Heart right ventricle (tissue), 16 donors: Measurements from ENCODE around the gene IGSF9. TPM values are rescaled to one million over a fixed set of nuclear protein-coding genes. Genes with fewer than 3 reads are reported as not detected.
A peak's percentile ranks its signal among the peaks of the same experiment; 100 is the strongest.

Source experiments
- ATAC-seq, 8 donors: fragments of 200-7000 bp; cut with Tn5 transposase; one replicate each; pipeline ENCODE4 v1.9.1; 2020; ENCODE audit warnings: mild to moderate bottlenecking in 8 of 8, moderate library complexity in 8 of 8, moderate number of reproducible peaks in 1 of 8
- DNase-seq, 2 donors: peaks; one replicate each; pipeline ENCODE4 v3.0.0-alpha.2; 2020
- H3K27ac ChIP-seq, 10 donors: fragments of 200-600 bp; sonication (generic) in 2 of 10; one replicate each; pipeline versions ENCODE4 v1.5.0 to v1.8.0; 2020 to 2022; ENCODE audit warnings: mild to moderate bottlenecking in 3 of 10
- H3K27me3 ChIP-seq, 7 donors: fragments of 200-600 bp; one replicate each; pipeline ENCODE4 v1.8.0; 2021 to 2022; ENCODE audit warnings: mild to moderate bottlenecking in 2 of 7
- H3K36me3 ChIP-seq, 9 donors: fragments of 200-600 bp; sonication (generic) in 1 of 9; one replicate each; pipeline versions ENCODE4 v1.5.0 to v1.8.0; 2020 to 2022; ENCODE audit warnings: mild to moderate bottlenecking in 2 of 9
- H3K4me1 ChIP-seq, 9 donors: fragments of 200-600 bp; sonication (generic) in 1 of 9; one replicate each; pipeline versions ENCODE4 v1.5.0 to v1.8.0; 2020 to 2022; ENCODE audit warnings: mild to moderate bottlenecking in 4 of 9
- H3K4me3 ChIP-seq, 10 donors: fragments of 200-600 bp; sonication (generic) in 2 of 10; one replicate each; pipeline versions ENCODE4 v1.5.0 to v1.8.0; 2020 to 2022; ENCODE audit warnings: mild to moderate bottlenecking in 7 of 10, moderate library complexity in 2 of 10
- H3K9me3 ChIP-seq, 11 donors: fragments of 200-600 bp in 10 of 11; sonication (generic) in 2 of 11; one replicate each; pipeline versions ENCODE4 v1.5.0 to v1.8.0; 2013 to 2022; ENCODE audit warnings: mild to moderate bottlenecking in 2 of 11, control low read depth in 1 of 11, moderate library complexity in 1 of 11
- CTCF ChIP-seq, 9 donors: fragments of 200-600 bp; sonication (generic) in 2 of 9; IDR thresholded peaks; one replicate each; pipeline versions ENCODE4 v1.5.0 to v1.8.0; 2021 to 2022; ENCODE audit warnings: antibody characterized with exemption in 9 of 9, mild to moderate bottlenecking in 5 of 9, moderate library complexity in 1 of 9
- WGBS, 2 donors: extraction: QIAGEN DNeasy Blood & Tissue Kit; methylation state at CpG; one replicate each; pipeline ENCODE4 v1.1.7; 2013; ENCODE audit warnings: inconsistent platforms in 1 of 2; 5-methylcytosine and 5-hydroxymethylcytosine counted together
- intact Hi-C, 10 donors: fragments of 100-400 bp; cut with DNase I; formaldehyde crosslinking; loops; one replicate each; pipeline versions ENCODE4 v1.11.1 to v1.14.2; 2022
- polyA plus RNA-seq, 2 donors: library from polyadenylated mRNA; stranded (reverse); fragments of 200-250 nt; gene quantifications; one replicate each; pipeline ENCODE4 v1.2.3, GENCODE V29; 2013
- total RNA-seq, 10 donors: library from RNA; stranded (reverse); fragmentation: NEBNext Ultra II Directional in 3 of 10; extraction: Animal tissue kit (Norgen Biotek cat#: 25700) in 3 of 10; gene quantifications; one replicate each; pipeline versions ENCODE4 v1.2.1 to v1.2.4, GENCODE V29; 2021 to 2023
- donor health status: Arrhythmogenic right ventricular cardiomyopathy.
- donor health status: ischemic (EF 13 %, LVEDD 7.1; RV severe dilation, severe dysfunction).
- donor health status: healthy with polysubstance abuse.
- donor health status: DM: no; HTN: yes; CAD: no.
- donor health status: DM: no; HTN: no; CAD: no.
- donor health status: ischemic (EF 25% LVEDD 6.9; RV normal size, moderate dysfunction).
- donor health status: ischemic (EF 25% LVEDD 5.7; RV mildly dilated, moderate dysfunction).
- donor health status: healthy.
- donor health status: DM: yes; HTN: yes; CAD: no.
- donor health status: Ischemic cardiomyopathy.
- donor health status: ischemic (EF 35%, LVEDD 5.7; RV mildly dilated, moderate dysfunction).
- donor health status: nonischemic (EF 11% LVEDD 7.7; RV severe dilation, severe dysfunction).
- donor health status: DM: yes; HTN: yes; CAD: no.
- donor health status: PGD.
- donor health status: ischemic (EF 29% LVEDD 5.4; RV normal size, mild dysfunction).
- donor health status: nonischemic (EF 23%, LVEDD 6.1; RV moderate dilation, normal function).

The IGSF9 gene
- total and polyA plus RNA-seq, 12 donors = 0.03 to 0.15 (median 0.08) TPM; not detected in 7

- WGBS, 2 donors = 66 to 69% methylated on average over 7 of the region's 7 CpGs
- Histone ChIP-seq H3K9me3 (no peaks in the 10 kb centered on the region), H3K27me3 (peaks cover 0 to 18% (median under 1%) of the 10 kb centered on the region in 7 donors), H3K36me3 (no peaks in the 10 kb centered on the region), H3K4me1 (peaks cover 0 to 17% (median 14%) of the 10 kb centered on the region in 9 donors), H3K27ac (no peak overlapping the region), H3K4me3 (no peak overlapping the region)
- no peak for TF ChIP-seq CTCF (IDR thresholded peaks at IDR 0.05)
- intact Hi-C loops = loop anchor here in 5 of 10 donors (5.0 to 10.0 kb wide), 5 partner anchors 64 to 436 kb away; no protein-coding TSS in a partner anchor
- ATAC-seq (no peak), DNase-seq (no peak)
These were observed 7.1 kb downstream of the IGSF9 start for GRCh38 chr1:159938211-159938852.

GRCh38 chr1:159937054-159937750, 8.2 kb downstream of the IGSF9 start:
- intact Hi-C loops = loop anchor here in 9 of 10 donors (2.0 to 10.0 kb wide), 7 partner anchors 65 to 438 kb away; no protein-coding TSS in a partner anchor
- TF ChIP-seq CTCF (IDR thresholded peaks at IDR 0.05) = no peak
- peaks cover 0 to 17% (median 14%) of the 10 kb centered on the region in 9 donors for H3K4me1 ChIP-seq
- H3K27me3 ChIP-seq = peaks cover 0 to 8% (median 0%) of the 10 kb centered on the region in 7 donors
- no peaks in the 10 kb centered on the region for H3K9me3 ChIP-seq
- H3K36me3 ChIP-seq = no peaks in the 10 kb centered on the region
- H3K27ac ChIP-seq = no peak overlapping the region
- DNase-seq = no peak
- no peak overlapping the region for H3K4me3 ChIP-seq
- no peak for ATAC-seq
- WGBS, 2 donors = 48 to 49% methylated on average over 4 of the region's 4 CpGs

GRCh38 chr1:159936273-159936904, 9.0 kb downstream of the IGSF9 start:
- ATAC-seq = peak; percentile 63 to 84 (median 72)
- no peak overlapping the region for H3K4me3 ChIP-seq
- H3K9me3 ChIP-seq = no peaks in the 10 kb centered on the region
- no peak overlapping the region for H3K27ac ChIP-seq
- peaks cover 0 to 6% (median 0%) of the 10 kb centered on the region in 7 donors for H3K27me3 ChIP-seq
- WGBS, 2 donors = 32% methylated on average over 16 of the region's 16 CpGs
- intact Hi-C loops = loop anchor here (1.0 to 10.0 kb wide), 8 partner anchors 66 to 438 kb away; no protein-coding TSS in a partner anchor
- peak; percentile 58 to 77 for DNase-seq
- peaks cover 0 to 17% (median 14%) of the 10 kb centered on the region in 9 donors for H3K4me1 ChIP-seq
- peak; percentile 94 to 99 (median 97) for TF ChIP-seq CTCF (IDR thresholded peaks at IDR 0.05)
- H3K36me3 ChIP-seq = no peaks in the 10 kb centered on the region

- 63 to 70% methylated on average over 4 of the region's 4 CpGs for WGBS, 2 donors
- ATAC-seq = peak in 2 of 8 donors; percentile 28 to 43
These were observed 9.6 kb downstream of the IGSF9 start for GRCh38 chr1:159935719-159936272.

More at GRCh38 chr1:159935719-159936272, 9.6 kb downstream of the IGSF9 start:
- Histone ChIP-seq H3K4me1 (peaks cover 0 to 17% (median 14%) of the 10 kb centered on the region in 9 donors), H3K27me3 (no peaks in the 10 kb centered on the region), H3K4me3 (no peak overlapping the region), H3K36me3 (no peaks in the 10 kb centered on the region), H3K9me3 (no peaks in the 10 kb centered on the region), H3K27ac (no peak overlapping the region)
- intact Hi-C loops = loop anchor here (1.0 to 10.0 kb wide), 8 partner anchors 67 to 439 kb away; no protein-coding TSS in a partner anchor
- DNase-seq = no peak
- TF ChIP-seq CTCF (IDR thresholded peaks at IDR 0.05) = no peak
